Measurements from ENCODE around the gene ADGRD1.

ADGRD1 gene

DNA sequence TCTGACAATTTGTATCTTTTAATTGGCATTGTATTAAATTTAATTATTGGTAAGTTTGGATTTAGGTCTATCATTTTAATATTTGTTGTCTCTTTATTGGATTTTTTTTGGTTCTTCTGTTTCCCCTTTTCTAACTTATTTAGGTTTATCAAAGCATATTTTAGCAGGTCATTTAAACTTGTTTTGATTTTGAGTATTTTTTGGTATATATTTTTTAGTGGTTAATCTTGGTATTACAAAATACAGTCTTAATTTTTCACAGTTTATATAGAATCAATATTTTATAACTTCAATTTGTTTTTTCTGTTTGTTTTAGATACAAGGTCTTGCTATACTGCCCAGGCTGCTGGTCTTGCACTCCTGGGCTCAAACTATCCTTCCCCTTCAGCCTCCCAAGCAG lies 15.5 kb upstream of the ADGRD1 start:
- no peak overlapping the region for H3K4me3 ChIP-seq (ENCODE audit: low read depth, low read length)
- TF ChIP-seq, protein P1, sequence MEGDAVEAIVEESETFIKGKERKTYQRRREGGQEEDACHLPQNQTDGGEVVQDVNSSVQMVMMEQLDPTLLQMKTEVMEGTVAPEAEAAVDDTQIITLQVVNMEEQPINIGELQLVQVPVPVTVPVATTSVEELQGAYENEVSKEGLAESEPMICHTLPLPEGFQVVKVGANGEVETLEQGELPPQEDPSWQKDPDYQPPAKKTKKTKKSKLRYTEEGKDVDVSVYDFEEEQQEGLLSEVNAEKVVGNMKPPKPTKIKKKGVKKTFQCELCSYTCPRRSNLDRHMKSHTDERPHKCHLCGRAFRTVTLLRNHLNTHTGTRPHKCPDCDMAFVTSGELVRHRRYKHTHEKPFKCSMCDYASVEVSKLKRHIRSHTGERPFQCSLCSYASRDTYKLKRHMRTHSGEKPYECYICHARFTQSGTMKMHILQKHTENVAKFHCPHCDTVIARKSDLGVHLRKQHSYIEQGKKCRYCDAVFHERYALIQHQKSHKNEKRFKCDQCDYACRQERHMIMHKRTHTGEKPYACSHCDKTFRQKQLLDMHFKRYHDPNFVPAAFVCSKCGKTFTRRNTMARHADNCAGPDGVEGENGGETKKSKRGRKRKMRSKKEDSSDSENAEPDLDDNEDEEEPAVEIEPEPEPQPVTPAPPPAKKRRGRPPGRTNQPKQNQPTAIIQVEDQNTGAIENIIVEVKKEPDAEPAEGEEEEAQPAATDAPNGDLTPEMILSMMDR (IDR thresholded peaks at IDR 0.05; ENCODE audit: low read depth, low read length), result no peak

DNA sequence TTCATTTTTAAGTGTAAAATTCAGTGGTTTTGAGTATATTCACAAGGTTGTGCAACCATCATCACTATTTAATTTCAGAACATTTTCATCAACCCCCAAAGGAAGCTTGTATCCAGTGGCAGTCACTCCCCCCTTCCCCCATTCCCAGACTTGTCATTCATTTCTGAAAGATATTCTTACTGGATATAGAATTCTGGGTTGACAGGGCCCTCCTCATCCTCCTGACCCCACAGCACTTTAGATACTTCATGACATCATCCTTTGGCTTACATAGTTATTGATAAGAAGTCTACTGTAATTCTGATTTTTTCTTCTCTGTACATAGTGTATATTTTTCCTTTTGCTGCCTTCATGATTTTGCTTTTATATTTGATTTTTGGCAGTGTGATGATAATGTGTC lies 8.8 kb upstream of the ADGRD1 start:
- TF ChIP-seq, protein P1 (IDR thresholded peaks at IDR 0.05; ENCODE audit: low read depth, low read length), result no peak
- no peak overlapping the region for H3K4me3 ChIP-seq (ENCODE audit: low read depth, low read length)

DNA sequence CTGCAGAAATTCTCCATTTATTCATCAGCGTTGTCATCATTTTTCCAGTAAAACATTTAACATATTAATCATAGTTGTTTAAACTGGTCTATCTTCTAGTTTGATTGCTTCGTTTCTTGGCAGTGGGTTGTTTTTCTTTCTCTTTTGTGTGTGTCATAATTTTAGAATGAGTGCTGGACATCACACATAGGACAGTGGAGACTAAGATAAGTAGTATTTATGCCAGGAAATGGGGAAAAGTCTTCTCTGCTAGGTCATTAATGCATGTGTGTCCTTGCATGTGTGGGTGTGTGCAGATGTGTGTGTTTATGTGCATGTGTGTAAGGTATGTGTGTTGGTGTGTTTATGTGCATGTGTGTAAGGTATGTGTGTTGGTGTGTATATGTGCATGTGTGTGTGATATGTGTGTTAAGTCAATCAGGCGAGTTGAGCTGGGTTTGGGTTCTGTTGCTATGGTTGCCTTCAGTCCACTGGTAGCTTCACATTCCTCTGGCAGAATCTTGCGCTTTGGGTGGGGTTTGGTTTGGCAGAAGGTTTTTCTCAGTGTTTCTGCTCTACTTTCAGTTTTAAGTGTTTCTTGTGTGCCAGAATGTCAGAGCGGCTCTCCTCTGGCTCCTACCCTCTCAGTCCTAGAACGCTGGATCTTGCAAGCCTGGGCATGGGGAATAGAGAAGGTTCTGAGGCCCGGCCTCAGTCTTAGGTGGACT lies 7.8 kb upstream of the ADGRD1 start:
- no peak overlapping the region for H3K4me3 ChIP-seq (ENCODE audit: low read depth, low read length)
- TF ChIP-seq, protein P1 (IDR thresholded peaks at IDR 0.05; ENCODE audit: low read depth, low read length), result no peak

DNA sequence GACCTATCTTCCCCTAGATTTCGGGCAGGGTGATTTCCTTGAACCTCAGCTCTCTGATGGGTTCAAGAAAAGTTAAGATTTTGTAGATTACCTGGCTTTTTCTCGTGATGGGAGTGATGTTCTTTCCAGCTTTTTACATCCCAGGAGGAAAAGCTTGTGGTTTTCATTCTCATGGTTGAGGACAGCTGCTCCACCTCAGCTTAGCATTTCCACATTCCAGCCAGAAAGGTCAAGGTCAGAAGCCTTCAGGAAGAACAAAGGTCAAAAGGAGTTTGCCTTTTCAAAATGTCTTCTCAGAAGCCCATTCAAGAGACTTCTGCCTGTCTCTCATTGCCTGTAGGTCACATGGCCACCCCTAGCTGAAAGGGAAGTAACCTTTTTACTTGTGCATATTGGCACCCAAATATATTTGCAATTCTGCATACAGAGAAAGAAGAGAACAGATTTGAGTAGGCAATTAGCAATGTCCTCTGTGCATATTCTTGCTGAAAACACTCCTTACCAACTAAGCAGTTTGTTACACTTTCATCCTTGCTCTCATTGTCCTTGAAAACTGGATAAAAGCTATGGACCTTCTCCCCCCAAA lies 6.6 kb upstream of the ADGRD1 start:
- H3K4me3 ChIP-seq (ENCODE audit: low read depth, low read length), result no peak overlapping the region
- TF ChIP-seq, protein P1 (IDR thresholded peaks at IDR 0.05; ENCODE audit: low read depth, low read length), result no peak

DNA sequence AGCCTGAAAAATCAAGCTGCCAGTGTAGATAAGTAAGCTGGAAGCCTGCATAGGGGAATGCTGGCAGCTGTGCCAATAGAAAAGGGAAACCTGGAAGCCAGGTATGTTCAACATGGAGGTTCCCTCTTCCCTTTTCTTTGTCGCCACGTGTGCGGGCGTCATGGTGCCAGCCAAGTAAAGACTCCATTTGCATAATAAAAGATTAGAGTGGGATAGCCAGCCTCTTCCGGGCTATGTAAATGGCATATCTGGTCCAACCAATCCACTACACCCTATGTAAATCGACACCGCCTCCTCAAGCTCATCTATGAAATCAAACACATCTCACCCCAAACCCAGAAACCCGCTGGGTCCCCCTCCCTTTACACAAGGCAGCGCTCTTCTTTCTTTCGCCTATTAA lies 5.6 kb upstream of the ADGRD1 start:
- no peak overlapping the region for H3K4me3 ChIP-seq (ENCODE audit: low read depth, low read length)
- TF ChIP-seq, protein P1 (IDR thresholded peaks at IDR 0.05; ENCODE audit: low read depth, low read length), result no peak

DNA sequence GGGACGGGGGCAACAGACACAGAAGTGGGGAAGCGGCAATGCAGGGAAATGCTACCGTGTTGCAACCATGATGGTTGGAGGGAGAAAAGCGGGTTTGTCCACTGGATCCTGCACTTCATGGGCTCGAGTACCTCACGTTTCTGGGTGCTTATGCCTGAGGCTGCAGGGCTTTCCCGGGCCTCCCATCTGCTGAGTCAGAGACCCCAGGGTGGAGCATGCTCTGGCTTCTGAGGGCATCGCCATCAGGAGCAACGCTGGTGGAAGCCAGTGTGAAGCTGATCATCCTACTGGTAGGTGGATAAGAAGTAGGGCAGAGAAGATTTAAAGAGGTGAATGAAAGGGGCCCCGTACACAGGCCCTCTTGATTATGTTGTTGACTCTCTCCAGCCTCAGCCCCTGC lies 5.0 kb upstream of the ADGRD1 start:
- no peak overlapping the region for H3K4me3 ChIP-seq (ENCODE audit: low read depth, low read length)
- TF ChIP-seq, protein P1 (IDR thresholded peaks at IDR 0.05; ENCODE audit: low read depth, low read length), result no peak

DNA sequence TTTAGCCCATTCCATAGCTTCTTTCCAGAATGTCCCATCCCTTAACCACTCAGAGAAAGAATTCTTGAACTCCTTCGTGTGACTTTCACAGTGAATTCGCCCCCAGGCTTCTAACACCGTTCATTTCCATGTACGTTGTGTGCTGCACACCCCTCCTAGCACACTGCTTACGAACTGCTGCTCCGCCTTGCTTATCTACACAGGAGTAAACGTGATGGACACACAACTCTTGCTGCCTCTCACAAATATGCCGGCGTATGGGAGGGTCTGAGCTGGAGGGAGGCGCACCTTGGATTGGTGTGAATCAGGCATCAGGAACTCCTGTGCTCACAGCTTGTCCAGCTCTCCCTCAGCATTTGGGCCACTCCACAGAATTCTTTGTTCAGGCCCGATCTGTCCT lies 3.9 kb upstream of the ADGRD1 start:
- TF ChIP-seq, protein P1 (IDR thresholded peaks at IDR 0.05; ENCODE audit: low read depth, low read length), result no peak
- H3K4me3 ChIP-seq (ENCODE audit: low read depth, low read length), result no peak overlapping the region

Data from WI38 (cell line).